K562 (cell line): ENCODE measurements around the gene TRABD2B.

Experiments used
- EP300 ChIP-seq: IDR thresholded peaks from 2 replicates; pipeline ENCODE4 v1.6.1; 2012; ENCODE audit warnings: low read length, improper control_type of control experiment
- KLF1 ChIP-seq: fragments of 450-650 bp; IDR thresholded peaks from 2 replicates; pipeline ENCODE4 v1.6.1; 2016; ENCODE audit warnings: missing genetic modification characterization, missing compliant biosample characterization
- POLR2AphosphoS5 ChIP-seq: IDR thresholded peaks from 2 replicates; pipeline ENCODE4 v1.6.1; 2011; ENCODE audit warnings: mild to moderate bottlenecking, low read depth, low read length, moderate library complexity; ENCODE audit not compliant: control insufficient read depth, insufficient read depth
- TEAD2 ChIP-seq: fragments of 450-650 bp; IDR thresholded peaks from 2 replicates; pipeline ENCODE4 v1.6.1; 2016; ENCODE audit warnings: missing genetic modification characterization, control low read depth, missing compliant biosample characterization
- ZNF311 ChIP-seq: fragments of 250-450 bp; sonication (Bioruptor Pico); IDR thresholded peaks from 2 replicates; pipeline ENCODE4 v1.4.0; 2020; ENCODE audit warnings: mild to moderate bottlenecking, moderate library complexity

DNA sequence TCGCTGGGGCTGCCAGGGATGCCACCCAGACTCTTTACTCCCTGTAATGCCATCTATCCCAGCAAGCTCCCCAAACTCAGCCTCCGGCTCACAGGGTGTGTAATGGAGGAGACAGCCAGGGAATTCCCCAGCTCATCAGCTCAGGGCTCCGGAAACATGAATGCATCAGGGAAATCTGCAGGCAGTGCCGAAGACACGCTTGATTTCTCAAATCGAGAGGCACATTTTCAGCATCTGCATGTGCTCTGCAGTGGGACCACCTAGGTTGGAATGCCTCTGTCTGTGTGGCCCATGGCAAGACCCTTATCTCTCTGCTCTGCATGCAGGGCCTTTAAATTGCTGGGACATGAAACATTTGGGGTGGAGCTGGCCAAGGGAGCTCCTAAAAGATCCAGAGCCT lies 170.1 kb downstream of the TRABD2B start:
- no peak for TF ChIP-seq TEAD2 (tag)
- no peak for TF ChIP-seq POLR2AphosphoS5
- no peak for TF ChIP-seq KLF1 (tag)
- TF ChIP-seq ZNF311 (CRISPR knock-in tag), result no peak
- no peak for TF ChIP-seq EP300
